Hematopoietic multipotent progenitor cell treated with erythropoietin and hydrocortisone succinate and interleukin-3 and kit ligand, for 4 days (in vitro differentiated cells): ENCODE measurements around the gene PAFAH1B1.
"Not testable (repeated sequence)": the region's sequence is repeated elsewhere in the genome, so short reads cannot be mapped to it uniquely, and the experiment has no call there.

Source experiments
- DNase-seq: peaks from one replicate; pipeline ENCODE4 v3.0.0-alpha.2; 2015

The PAFAH1B1 gene

GRCh38 chr17:2594722-2595599 is 1.5 kb downstream of the PAFAH1B1 start:
- DNase-seq = peak; percentile 28

DNA sequence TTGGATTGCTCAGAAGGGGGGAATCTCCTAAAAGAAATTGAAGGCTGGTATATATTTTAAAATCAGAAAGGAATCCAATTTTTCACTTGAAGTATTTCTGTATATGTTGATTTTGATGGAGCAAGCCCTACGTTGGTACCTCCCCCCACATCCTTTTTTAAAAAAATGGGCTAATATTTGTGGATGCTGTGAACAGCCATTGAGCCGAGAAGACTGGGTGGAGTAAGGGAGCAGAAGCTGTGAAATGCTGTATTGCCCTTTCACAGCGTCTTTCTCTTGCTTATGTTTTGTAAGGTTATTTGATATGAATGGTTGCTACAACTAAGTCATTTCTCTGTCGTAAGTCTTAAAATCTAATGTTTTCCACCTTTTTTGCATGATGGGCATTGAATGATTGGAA is 2.3 kb downstream of the PAFAH1B1 start:
- peak; percentile 22 for DNase-seq

DNA sequence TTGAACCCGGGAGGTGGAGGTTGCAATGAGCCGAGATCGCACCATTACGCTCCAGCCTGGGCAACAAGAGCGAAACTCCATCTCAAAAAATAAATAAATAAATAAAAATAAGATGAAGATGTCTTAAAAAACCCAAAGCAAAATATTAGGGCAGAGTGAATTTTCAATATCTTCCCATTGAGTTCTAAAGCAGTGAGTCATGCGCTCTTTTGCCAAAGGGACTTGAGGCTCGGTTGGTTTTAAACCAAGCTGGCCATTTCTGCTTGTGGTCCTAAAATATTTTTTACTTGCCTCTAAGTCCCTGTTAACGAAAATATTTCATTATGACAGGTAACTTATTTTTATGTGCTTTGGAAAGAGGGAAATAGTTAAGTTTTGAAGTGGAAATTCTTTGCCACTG is 4.7 kb downstream of the PAFAH1B1 start:
- no peak for DNase-seq

DNA sequence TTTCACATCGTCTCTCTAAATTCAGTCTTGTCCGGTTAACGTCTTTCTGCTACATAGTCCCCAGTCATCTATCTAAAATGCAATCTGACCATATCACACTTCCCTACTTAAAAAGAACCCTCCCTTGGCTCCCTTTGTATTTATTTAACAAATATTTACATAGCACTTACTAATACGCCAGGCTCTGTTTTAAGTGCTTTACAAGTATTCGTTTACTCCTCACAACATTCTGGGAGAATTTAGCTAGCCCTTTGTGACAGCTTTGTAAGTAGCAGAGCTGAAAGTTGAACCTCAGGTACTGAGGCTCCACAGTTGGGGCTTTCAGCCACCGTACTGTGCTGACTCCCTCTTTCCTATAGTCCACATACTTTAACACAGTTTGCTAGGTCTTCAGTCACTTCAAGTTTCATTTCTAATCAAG is 9.2 kb downstream of the PAFAH1B1 start:
- no peak for DNase-seq

DNA sequence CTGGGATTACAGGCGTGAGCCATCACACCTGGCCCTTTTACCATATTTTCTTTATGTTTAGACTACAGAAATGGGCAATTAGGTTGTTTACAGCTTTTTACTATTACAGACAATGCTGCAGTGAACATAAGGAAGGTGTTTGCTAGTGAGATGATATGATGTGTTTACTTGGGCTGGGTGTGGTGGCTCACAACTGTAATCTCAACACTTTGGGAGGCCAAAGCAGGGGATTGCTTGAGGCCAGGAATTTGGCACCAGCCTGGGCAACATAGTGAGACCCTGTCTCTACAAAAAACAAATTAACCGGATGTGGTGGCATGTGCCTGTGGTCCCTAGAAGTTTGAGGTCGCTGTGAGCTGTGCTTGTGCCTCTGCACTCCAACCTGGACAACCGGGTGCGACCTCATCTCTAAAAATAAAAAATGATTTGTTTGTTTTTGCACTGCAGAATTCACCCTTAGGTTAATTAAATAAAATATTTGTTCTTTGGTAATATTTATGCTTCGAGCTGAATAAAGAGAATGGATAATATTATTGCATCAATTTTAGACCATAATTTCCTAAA is 15.0 kb downstream of the PAFAH1B1 start:
- DNase-seq = no peak

DNA sequence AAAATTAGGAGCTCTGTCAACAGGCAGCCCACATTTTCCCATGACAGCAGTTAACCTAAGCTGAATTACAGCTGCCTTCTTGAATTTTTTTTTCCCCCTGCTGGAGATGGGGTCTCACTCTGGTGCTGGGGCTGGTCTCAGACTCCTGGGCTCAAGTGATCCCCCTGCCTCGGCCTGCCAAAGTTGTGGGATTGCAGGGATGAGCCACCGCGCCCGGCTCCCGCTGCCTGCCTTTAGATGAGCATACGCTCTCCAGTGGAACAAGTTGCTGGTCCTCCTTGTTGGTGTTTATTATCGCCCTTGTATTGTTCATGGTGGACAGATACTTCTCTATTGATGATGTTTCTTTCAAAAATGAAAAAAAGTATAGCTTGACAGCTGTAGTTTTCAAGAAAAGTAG is 15.6 kb downstream of the PAFAH1B1 start:
- DNase-seq = no peak

- DNase-seq = peak; percentile 79
These were observed 17.0 kb downstream of the PAFAH1B1 start for GRCh38 chr17:2610195-2611175.

- DNase-seq = no peak
These were observed 18.2 kb downstream of the PAFAH1B1 start for GRCh38 chr17:2611627-2612026.

DNA sequence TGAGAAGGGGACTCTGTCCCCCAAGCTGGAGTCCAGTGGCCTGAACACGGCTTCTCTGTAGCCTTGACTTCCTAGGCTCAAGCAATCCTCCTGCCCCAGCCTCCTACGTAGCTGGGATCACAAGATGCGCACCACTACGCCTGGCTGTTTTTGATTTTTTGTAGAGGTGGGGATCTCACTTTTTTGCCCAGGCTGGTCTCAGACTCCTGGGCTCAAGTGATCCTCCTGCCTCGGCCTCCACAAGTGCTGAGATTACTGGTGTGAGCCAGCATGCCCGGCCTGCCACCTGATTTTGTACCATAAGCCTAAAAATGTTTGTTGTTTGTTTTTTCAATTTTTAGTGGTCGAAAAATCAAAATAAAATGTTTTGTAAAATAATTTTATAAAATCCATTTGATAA is 19.2 kb downstream of the PAFAH1B1 start:
- no peak for DNase-seq

DNA sequence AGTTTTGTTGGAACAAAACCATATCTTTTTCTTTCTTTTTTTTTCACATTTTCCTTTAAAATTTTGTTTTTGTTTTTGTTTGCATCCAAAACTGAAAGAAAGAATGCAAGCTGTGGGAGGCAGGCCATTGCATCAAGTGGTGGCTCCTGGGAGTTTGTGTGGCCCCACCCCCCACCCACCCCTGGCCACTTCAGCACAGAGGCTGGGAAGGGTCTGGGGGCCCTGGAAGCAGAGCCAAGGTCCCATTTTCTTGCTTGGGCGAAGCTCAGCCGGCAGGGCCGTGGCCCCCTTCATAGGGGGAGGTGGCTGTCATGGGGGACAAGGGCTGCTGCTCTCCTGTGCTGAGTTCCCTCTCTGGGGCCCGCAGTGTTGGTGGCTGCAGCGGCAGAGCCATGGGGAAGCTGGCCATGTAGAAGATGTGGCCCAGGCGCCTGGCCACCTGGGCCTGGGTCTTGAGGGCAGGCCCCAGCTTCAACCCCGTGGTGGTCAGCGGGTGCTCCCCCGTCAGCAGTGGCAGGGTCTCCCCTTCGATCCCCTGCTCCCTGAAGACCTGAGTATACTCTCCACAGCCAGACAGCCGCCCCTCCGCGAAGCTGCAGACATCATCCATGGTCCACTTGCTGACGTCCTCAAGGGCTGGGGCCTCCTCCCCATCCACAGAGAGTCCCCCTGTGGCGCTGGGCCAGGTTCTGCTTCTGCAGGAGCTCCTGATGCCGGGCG is 19.8 kb downstream of the PAFAH1B1 start:
- DNase-seq = no peak

GRCh38 chr17:2615882-2616281 is 22.4 kb downstream of the PAFAH1B1 start:
- no peak for DNase-seq

GRCh38 chr17:2621241-2621640 is 27.8 kb downstream of the PAFAH1B1 start:
- peak; percentile 22 for DNase-seq

GRCh38 chr17:2621951-2622405 is 28.5 kb downstream of the PAFAH1B1 start:
- not testable (repeated sequence) for DNase-seq

DNA sequence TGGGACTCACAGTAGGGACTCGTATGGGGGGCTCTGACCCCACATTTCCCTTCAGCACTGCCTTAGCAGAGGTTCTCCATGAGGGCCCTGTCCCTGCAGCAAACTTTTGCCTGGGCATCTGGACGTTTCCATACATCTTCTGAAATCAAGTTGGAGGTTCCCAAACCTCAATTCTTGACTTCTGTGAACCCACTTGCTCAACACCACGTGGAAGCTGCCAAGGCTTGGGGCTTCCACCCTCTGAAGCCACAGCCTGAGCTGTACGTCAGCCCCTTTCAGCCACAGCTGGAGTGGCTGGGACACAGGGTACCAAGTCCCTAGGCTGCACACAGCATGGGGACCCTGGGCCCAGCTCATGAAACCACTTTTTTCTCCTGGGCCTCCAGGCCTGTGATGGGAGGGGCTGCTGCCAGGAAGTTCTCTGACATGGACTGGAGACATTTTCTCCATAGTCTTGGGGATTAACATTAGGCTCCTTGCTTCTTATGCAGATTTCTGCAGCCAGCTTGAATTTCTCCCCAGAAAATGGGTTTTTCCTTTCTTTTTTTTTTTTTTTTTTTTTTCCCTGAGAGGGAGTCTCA is 29.4 kb downstream of the PAFAH1B1 start:
- not testable (repeated sequence) for DNase-seq

GRCh38 chr17:2624292-2624731 is 30.9 kb downstream of the PAFAH1B1 start:
- DNase-seq = peak; percentile 74

- DNase-seq = not testable (repeated sequence)
These were observed 33.3 kb downstream of the PAFAH1B1 start for GRCh38 chr17:2626626-2627219.

GRCh38 chr17:2628922-2629321 is 35.5 kb downstream of the PAFAH1B1 start:
- DNase-seq = not testable (repeated sequence)

- no peak for DNase-seq
These were observed 37.8 kb downstream of the PAFAH1B1 start for GRCh38 chr17:2631211-2631610.

GRCh38 chr17:2634361-2634960 is 41.0 kb downstream of the PAFAH1B1 start:
- DNase-seq = no peak

GRCh38 chr17:2635241-2635640 is 41.8 kb downstream of the PAFAH1B1 start:
- DNase-seq = no peak

GRCh38 chr17:2635675-2636074 is 42.2 kb downstream of the PAFAH1B1 start:
- DNase-seq = no peak
